OCI-LY1 (cell line): Measurements from ENCODE around the gene RBBP7.

Experiments
- H2AFZ ChIP-seq: fragments of 200-600 bp; sonication (generic), shearing (Covaris generic); 2 replicates; pipeline ENCODE4 v1.6.0; 2014; ENCODE audit warnings: antibody characterized with exemption, mild to moderate bottlenecking, low read length
- H3F3A ChIP-seq: fragments of 200-600 bp; sonication (generic), shearing (Covaris generic); 2 replicates; pipeline ENCODE4 v1.6.0; 2014; ENCODE audit warnings: mild to moderate bottlenecking, antibody characterized with exemption, low read length, moderate library complexity; ENCODE audit not compliant: insufficient read depth
- H3K27ac ChIP-seq: fragments of 200-600 bp; sonication (generic); 2 replicates; pipeline ENCODE4 v1.5.1; 2014; ENCODE audit warnings: low read length, mixed run types, mild to moderate bottlenecking, low read depth; ENCODE audit not compliant: poor library complexity, severe bottlenecking
- H3K27me3 ChIP-seq: fragments of 200-600 bp; sonication (generic); 2 replicates; pipeline ENCODE4 v1.6.0; 2014; ENCODE audit warnings: antibody characterized with exemption, mild to moderate bottlenecking, low read length, moderate library complexity; ENCODE audit not compliant: insufficient read depth
- H3K36me3 ChIP-seq: fragments of 200-600 bp; sonication (generic); 2 replicates; pipeline ENCODE4 v1.6.1; 2014; ENCODE audit warnings: mild to moderate bottlenecking, antibody characterized with exemption, low read length, moderate library complexity, mixed read lengths; ENCODE audit not compliant: insufficient read depth
- H3K4me1 ChIP-seq: fragments of 200-600 bp; sonication (generic); 2 replicates; pipeline ENCODE4 v1.5.1; 2014; ENCODE audit warnings: mild to moderate bottlenecking, low read length, moderate library complexity; ENCODE audit not compliant: insufficient read depth, severe bottlenecking
- H3K4me2 ChIP-seq: fragments of 200-600 bp; sonication (generic), shearing (Covaris generic); 2 replicates; pipeline ENCODE4 v1.6.1; 2014; ENCODE audit warnings: low read length
- H3K4me3 ChIP-seq: fragments of 200-600 bp; sonication (generic); 2 replicates; pipeline ENCODE4 v1.5.1; 2014; ENCODE audit warnings: low read length, low read depth, mild to moderate bottlenecking, mixed read lengths; ENCODE audit not compliant: poor library complexity, severe bottlenecking
- H3K79me2 ChIP-seq: fragments of 200-600 bp; shearing (Covaris generic); 2 replicates; pipeline ENCODE4 v1.6.1; 2016; ENCODE audit warnings: mixed run types, low read length, mixed read lengths; ENCODE audit not compliant: insufficient read depth
- H3K9ac ChIP-seq: fragments of 200-600 bp; sonication (generic), shearing (Covaris generic); 2 replicates; pipeline ENCODE4 v1.6.1; 2014; ENCODE audit warnings: mild to moderate bottlenecking, low read length, mixed read lengths
- H3K9me2 ChIP-seq: fragments of 200-600 bp; sonication (generic), shearing (Covaris generic); 2 replicates; pipeline ENCODE4 v1.6.1; 2014; ENCODE audit warnings: low read depth, mild to moderate bottlenecking, low read length, mixed read lengths
- H3K9me3 ChIP-seq: fragments of 200-600 bp; shearing (Covaris generic); 2 replicates; pipeline ENCODE4 v1.6.1; 2014; ENCODE audit warnings: low read length, mixed read lengths
- H4K20me1 ChIP-seq: fragments of 200-600 bp; sonication (generic), shearing (Covaris generic); 2 replicates; pipeline ENCODE4 v1.6.0; 2016; ENCODE audit warnings: mild to moderate bottlenecking, low read length; ENCODE audit not compliant: insufficient read depth
- EZH2 ChIP-seq: fragments of 200-600 bp; sonication (generic), shearing (Covaris generic); IDR thresholded peaks from 2 replicates; pipeline ENCODE4 v1.8.0; 2017; ENCODE audit warnings: borderline replicate concordance, mixed run types, mild to moderate bottlenecking, antibody characterized with exemption, low read length, moderate library complexity, mixed read lengths
- TF ChIP-seq, protein P1 (sequence below): fragments of 200-600 bp; sonication (generic), shearing (Covaris generic); IDR thresholded peaks from 2 replicates; pipeline ENCODE4 v1.5.1; 2017; ENCODE audit warnings: mild to moderate bottlenecking, antibody characterized with exemption, low read length, moderate library complexity, mixed read lengths

Gene RBBP7

DNA sequence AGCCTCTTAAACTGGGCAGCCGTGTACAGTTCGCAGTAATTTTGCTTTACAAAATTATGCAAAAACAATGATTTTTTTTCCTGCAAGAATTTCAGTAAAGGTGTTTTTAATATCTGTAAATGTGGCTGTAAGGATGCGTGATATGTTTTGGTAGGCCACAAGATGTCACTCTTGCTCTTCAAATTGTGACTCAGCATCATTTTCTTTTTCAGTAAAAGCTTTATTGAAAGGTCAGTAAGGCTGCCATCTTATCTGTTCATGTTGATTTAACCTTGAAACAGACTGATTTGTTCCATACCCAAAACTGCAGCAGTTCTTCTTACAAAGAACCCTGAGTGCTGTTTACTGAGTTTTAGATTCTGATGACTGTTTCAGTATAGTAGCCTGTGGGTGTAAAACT is 44.0 kb downstream of the RBBP7 start:
- H2AFZ ChIP-seq: no peak overlapping the region
- no peak overlapping the region for H3K4me3 ChIP-seq
- H3K9me2 ChIP-seq: no peaks in the 10 kb centered on the region
- no peaks in the 10 kb centered on the region for H4K20me1 ChIP-seq
- no peak overlapping the region for H3K27ac ChIP-seq
- TF ChIP-seq, protein P1, sequence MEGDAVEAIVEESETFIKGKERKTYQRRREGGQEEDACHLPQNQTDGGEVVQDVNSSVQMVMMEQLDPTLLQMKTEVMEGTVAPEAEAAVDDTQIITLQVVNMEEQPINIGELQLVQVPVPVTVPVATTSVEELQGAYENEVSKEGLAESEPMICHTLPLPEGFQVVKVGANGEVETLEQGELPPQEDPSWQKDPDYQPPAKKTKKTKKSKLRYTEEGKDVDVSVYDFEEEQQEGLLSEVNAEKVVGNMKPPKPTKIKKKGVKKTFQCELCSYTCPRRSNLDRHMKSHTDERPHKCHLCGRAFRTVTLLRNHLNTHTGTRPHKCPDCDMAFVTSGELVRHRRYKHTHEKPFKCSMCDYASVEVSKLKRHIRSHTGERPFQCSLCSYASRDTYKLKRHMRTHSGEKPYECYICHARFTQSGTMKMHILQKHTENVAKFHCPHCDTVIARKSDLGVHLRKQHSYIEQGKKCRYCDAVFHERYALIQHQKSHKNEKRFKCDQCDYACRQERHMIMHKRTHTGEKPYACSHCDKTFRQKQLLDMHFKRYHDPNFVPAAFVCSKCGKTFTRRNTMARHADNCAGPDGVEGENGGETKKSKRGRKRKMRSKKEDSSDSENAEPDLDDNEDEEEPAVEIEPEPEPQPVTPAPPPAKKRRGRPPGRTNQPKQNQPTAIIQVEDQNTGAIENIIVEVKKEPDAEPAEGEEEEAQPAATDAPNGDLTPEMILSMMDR: peak; percentile 51; the same call in 1 of the 2 replicates
- TF ChIP-seq EZH2: no peak
- no peaks in the 10 kb centered on the region for H3K9me3 ChIP-seq
- H3K79me2 ChIP-seq: no peaks in the 10 kb centered on the region
- H3F3A ChIP-seq: no peaks in the 10 kb centered on the region
- no peaks in the 10 kb centered on the region for H3K27me3 ChIP-seq
- no peak overlapping the region for H3K9ac ChIP-seq
- H3K4me1 ChIP-seq: peaks cover 5% of the 10 kb centered on the region
- peaks cover 53% of the 10 kb centered on the region for H3K36me3 ChIP-seq
- no peak overlapping the region for H3K4me2 ChIP-seq

DNA sequence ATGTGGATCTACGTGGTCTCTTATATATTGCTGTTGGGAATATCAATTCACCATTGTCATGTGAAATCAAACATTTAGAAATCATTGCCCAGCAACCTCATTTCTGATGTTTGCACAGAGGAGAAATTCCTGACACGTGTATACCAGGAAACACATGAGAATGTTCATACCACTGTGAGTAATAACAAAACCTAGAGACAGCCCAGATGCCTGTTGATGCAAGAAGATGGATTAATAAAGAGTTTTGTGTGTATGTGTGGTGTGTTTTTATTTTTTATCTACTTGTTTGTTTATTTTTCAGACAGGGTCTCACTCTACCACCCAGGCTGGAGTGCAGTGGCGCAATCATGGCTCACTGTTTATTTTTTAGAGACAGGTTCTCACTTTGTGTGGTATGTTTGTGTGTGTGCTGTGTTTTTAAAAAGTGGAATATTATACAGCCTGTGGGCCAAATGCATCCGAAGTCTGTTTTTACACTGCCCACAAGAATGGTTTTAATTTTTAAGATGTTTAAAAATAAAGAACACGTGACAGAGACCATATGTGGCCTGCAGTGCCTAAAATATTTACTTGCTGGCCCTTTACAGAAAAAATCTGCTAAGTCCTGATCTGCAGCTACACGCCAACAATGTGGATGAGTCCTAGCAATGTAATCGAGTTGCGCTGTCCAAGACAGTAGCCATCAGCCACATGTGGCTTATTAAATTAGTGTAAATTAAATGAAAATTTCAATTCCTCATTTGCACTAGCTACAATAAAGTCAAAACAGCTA is 44.7 kb downstream of the RBBP7 start:
- Histone ChIP-seq H3K4me3 (no peak overlapping the region), H3K4me2 (no peak overlapping the region), H3K9me3 (no peaks in the 10 kb centered on the region), H2AFZ (no peak overlapping the region), H3F3A (no peaks in the 10 kb centered on the region), H3K9me2 (no peaks in the 10 kb centered on the region), H3K36me3 (peaks cover 60% of the 10 kb centered on the region), H3K79me2 (no peaks in the 10 kb centered on the region), H3K27me3 (no peaks in the 10 kb centered on the region), H4K20me1 (no peaks in the 10 kb centered on the region), H3K9ac (no peak overlapping the region), H3K4me1 (peaks cover 5% of the 10 kb centered on the region), H3K27ac (no peak overlapping the region)
- no peak for TF ChIP-seq EZH2
- TF ChIP-seq, protein P1: no peak

DNA sequence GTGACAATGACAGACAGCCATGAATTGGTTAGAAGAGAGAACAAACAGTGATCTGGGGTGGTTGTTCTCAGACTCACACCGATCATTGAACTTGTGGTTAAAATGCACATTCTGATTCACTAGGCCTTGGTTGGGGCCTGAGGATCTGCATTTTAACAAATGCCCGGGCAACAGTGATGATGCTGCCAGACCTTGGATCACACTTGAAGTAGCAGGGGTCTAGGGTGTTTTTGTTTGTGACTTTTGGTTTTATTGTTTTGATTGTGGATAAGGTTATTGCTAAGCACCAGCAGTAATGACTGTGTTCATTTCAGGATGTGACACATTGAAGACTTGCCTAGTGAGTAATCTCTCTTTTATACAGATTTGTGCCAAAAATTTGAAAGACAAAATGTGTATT is 47.4 kb downstream of the RBBP7 start:
- no peaks in the 10 kb centered on the region for H3F3A ChIP-seq
- H3K36me3 ChIP-seq: peaks cover 57% of the 10 kb centered on the region
- H3K27ac ChIP-seq: no peak overlapping the region
- no peaks in the 10 kb centered on the region for H3K9me3 ChIP-seq
- H3K27me3 ChIP-seq: no peaks in the 10 kb centered on the region
- H3K4me2 ChIP-seq: no peak overlapping the region
- no peak overlapping the region for H3K9ac ChIP-seq
- H3K9me2 ChIP-seq: no peaks in the 10 kb centered on the region
- TF ChIP-seq, protein P1: no peak
- no peak for TF ChIP-seq EZH2
- peaks cover 5% of the 10 kb centered on the region for H3K4me1 ChIP-seq
- H4K20me1 ChIP-seq: no peaks in the 10 kb centered on the region
- no peak overlapping the region for H2AFZ ChIP-seq
- no peak overlapping the region for H3K4me3 ChIP-seq
- no peaks in the 10 kb centered on the region for H3K79me2 ChIP-seq
